Cardiac muscle cell (in vitro differentiated cells and primary cell): ENCODE data around the gene MCUB. TPM values are rescaled to one million over a fixed set of nuclear protein-coding genes. Genes with fewer than 3 reads are reported as not detected.
"Not testable (repeated sequence)": the region's sequence is repeated elsewhere in the genome, so short reads cannot be mapped to it uniquely, and the experiment has no call there.

Experiments
- DNase-seq, 2 donors: peaks; one replicate each; pipeline versions ENCODE4 v3.0.0 to v3.0.0-alpha.2; 2010 to 2017; ENCODE audit warnings: low read depth in 1 of 2, low spot score in 1 of 2
- H3K27ac ChIP-seq: fragments of 200-600 bp; sonication (generic); 2 replicates; pipeline ENCODE4 v1.5.1; 2016
- H3K27me3 ChIP-seq: fragments of 200-600 bp; sonication (generic); 2 replicates; pipeline ENCODE4 v1.6.0; 2016; ENCODE audit warnings: control low read depth
- H3K36me3 ChIP-seq: fragments of 200-600 bp; sonication (generic); 2 replicates; pipeline ENCODE4 v1.5.1; 2016; ENCODE audit warnings: control low read depth
- H3K4me1 ChIP-seq: fragments of 200-600 bp; sonication (generic); 2 replicates; pipeline ENCODE4 v1.8.1; 2017; ENCODE audit warnings: low read depth, mild to moderate bottlenecking, mixed run types
- H3K4me3 ChIP-seq: fragments of 200-600 bp; sonication (generic); 2 replicates; pipeline ENCODE4 v1.5.1; 2016; ENCODE audit warnings: mild to moderate bottlenecking
- H3K9me3 ChIP-seq: fragments of 200-600 bp; sonication (generic); 2 replicates; pipeline ENCODE4 v1.5.1; 2017; ENCODE audit warnings: low read depth, mild to moderate bottlenecking, control low read depth
- CTCF ChIP-seq: IDR thresholded peaks from 2 replicates; pipeline ENCODE4 v1.5.1; 2012; ENCODE audit warnings: low read depth, mild to moderate bottlenecking, low read length
- polyA plus RNA-seq: library from polyadenylated mRNA; unstranded; fragments of >200 nt; fragmentation: Nextera tagmentation; extraction: Ambion mirVana; gene quantifications from 2 replicates; pipeline ENCODE4 v1.2.1, GENCODE V29; 2016
- total RNA-seq: library from RNA; depleted of rRNA; stranded (reverse); fragments of >200 nt; gene quantifications from 2 replicates; pipeline ENCODE4 v1.2.3, GENCODE V29; 2016

Gene MCUB
- total and polyA plus RNA-seq, 2 experiments from 2014 or later = 1.4 to 3.1 TPM

GRCh38 chr4:109675181-109675580 lies 115.1 kb downstream of the MCUB start:
- no peaks in the 10 kb centered on the region for H3K27me3 ChIP-seq
- DNase-seq = no peak
- H3K4me3 ChIP-seq = no peak overlapping the region
- no peaks in the 10 kb centered on the region for H3K9me3 ChIP-seq
- H3K4me1 ChIP-seq = no peaks in the 10 kb centered on the region
- H3K27ac ChIP-seq = no peak overlapping the region
- H3K36me3 ChIP-seq = no peaks in the 10 kb centered on the region
- TF ChIP-seq CTCF = no peak

GRCh38 chr4:109675843-109676242 lies 115.8 kb downstream of the MCUB start:
- no peak for TF ChIP-seq CTCF
- DNase-seq = no peak

GRCh38 chr4:109676886-109677285 lies 116.8 kb downstream of the MCUB start:
- Histone ChIP-seq H3K36me3 (no peaks in the 10 kb centered on the region), H3K4me1 (no peaks in the 10 kb centered on the region), H3K4me3 (no peak overlapping the region), H3K27ac (no peak overlapping the region), H3K9me3 (no peaks in the 10 kb centered on the region), H3K27me3 (no peaks in the 10 kb centered on the region)
- peak in 1 of 2 donors; percentile 11 for DNase-seq
- no peak for TF ChIP-seq CTCF

More at GRCh38 chr4:109675843-109676242, 115.8 kb downstream of the MCUB start:
- Histone ChIP-seq H3K4me1 (no peaks in the 10 kb centered on the region), H3K4me3 (no peak overlapping the region), H3K36me3 (no peaks in the 10 kb centered on the region), H3K9me3 (no peaks in the 10 kb centered on the region), H3K27ac (no peak overlapping the region), H3K27me3 (no peaks in the 10 kb centered on the region)

GRCh38 chr4:109678472-109678871 lies 118.4 kb downstream of the MCUB start:
- H3K36me3 ChIP-seq, DNase-seq, H3K27ac ChIP-seq, H3K4me3 ChIP-seq, H3K9me3 ChIP-seq, H3K27me3 ChIP-seq, H3K4me1 ChIP-seq: not testable (repeated sequence)

GRCh38 chr4:109678925-109679324 lies 118.9 kb downstream of the MCUB start:
- not testable (repeated sequence) for H3K36me3 ChIP-seq, H3K27me3 ChIP-seq, H3K4me1 ChIP-seq, H3K4me3 ChIP-seq, DNase-seq, H3K9me3 ChIP-seq, H3K27ac ChIP-seq

- no peaks in the 10 kb centered on the region for H3K27me3 ChIP-seq
- H3K27ac ChIP-seq = no peak overlapping the region
- H3K9me3 ChIP-seq = no peaks in the 10 kb centered on the region
- peaks cover 3% of the 10 kb centered on the region for H3K36me3 ChIP-seq
- H3K4me1 ChIP-seq = no peaks in the 10 kb centered on the region
- DNase-seq = no peak
- H3K4me3 ChIP-seq = no peak overlapping the region
- no peak for TF ChIP-seq CTCF
These were observed 122.8 kb downstream of the MCUB start for GRCh38 chr4:109682875-109683274.

- no peak for TF ChIP-seq CTCF
- H3K27me3 ChIP-seq = no peaks in the 10 kb centered on the region
- H3K4me3 ChIP-seq = no peak overlapping the region
- no peak overlapping the region for H3K27ac ChIP-seq
- no peak for DNase-seq
- H3K9me3 ChIP-seq = no peaks in the 10 kb centered on the region
- H3K36me3 ChIP-seq = peaks cover 3% of the 10 kb centered on the region
- H3K4me1 ChIP-seq = no peaks in the 10 kb centered on the region
These were observed 123.7 kb downstream of the MCUB start for GRCh38 chr4:109683621-109684253.
